ENCODE measurements around the gene CACNA1B. TPM values are rescaled to one million over a fixed set of nuclear protein-coding genes. Genes with fewer than 3 reads are reported as not detected.

CACNA1B gene
- polyA plus RNA-seq, 1 experiment, result 0.01 TPM

DNA sequence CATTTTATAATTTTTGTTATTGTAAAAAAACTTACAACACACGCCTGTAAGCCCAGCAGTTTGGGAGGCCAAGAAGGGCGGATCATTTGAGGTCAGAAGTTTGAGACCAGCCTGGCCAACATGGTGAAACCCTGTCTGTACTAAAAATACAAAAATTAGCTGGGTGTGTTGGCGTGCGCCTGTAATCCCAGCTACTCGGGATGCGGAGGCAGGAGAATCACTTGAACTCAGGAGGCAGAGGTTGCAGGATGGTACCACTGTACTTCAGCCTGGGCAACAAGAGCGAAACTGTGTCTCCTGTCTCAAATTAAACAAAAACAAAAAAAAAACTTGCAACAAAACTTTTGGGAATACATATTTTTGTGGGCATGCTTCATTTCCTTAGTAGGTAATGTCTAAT is 164.6 kb downstream of the CACNA1B start:
- Histone ChIP-seq H3K27me3 (ENCODE audit: control insufficient read depth, insufficient read depth, low read length) (no peaks in the 10 kb centered on the region), H3K27ac (ENCODE audit: low read depth, low read length) (no peak overlapping the region), H3K9me3 (ENCODE audit: control insufficient read depth, insufficient read depth, low read length) (peaks cover 61% of the 10 kb centered on the region), H3K4me3 (ENCODE audit: low read depth, low read length) (no peak overlapping the region)
- ChIA-PET CTCF (no interaction called here), POLR2A (no interaction called here)
- DNase-seq (ENCODE audit: low read depth, low spot score), result no peak
- no peak for TF ChIP-seq CTCF (IDR thresholded peaks at IDR 0.05; ENCODE audit: low read depth, low read length)

GRCh38 chr9:138042640-138043039 is 165.1 kb downstream of the CACNA1B start:
- no peak overlapping the region for H3K27ac ChIP-seq (ENCODE audit: low read depth, low read length)

GRCh38 chr9:138043061-138043410 is 165.5 kb downstream of the CACNA1B start:
- Histone ChIP-seq H3K4me3 (ENCODE audit: low read depth, low read length) (no peak overlapping the region), H3K27me3 (ENCODE audit: control insufficient read depth, insufficient read depth, low read length) (no peaks in the 10 kb centered on the region), H3K27ac (ENCODE audit: low read depth, low read length) (no peak overlapping the region), H3K9me3 (ENCODE audit: control insufficient read depth, insufficient read depth, low read length) (peaks cover 68% of the 10 kb centered on the region)
- ChIA-PET POLR2A (no interaction called here), CTCF (no interaction called here)
- DNase-seq (ENCODE audit: low read depth, low spot score), result no peak
- no peak for TF ChIP-seq CTCF (IDR thresholded peaks at IDR 0.05; ENCODE audit: low read depth, low read length)

More at GRCh38 chr9:138042640-138043039, 165.1 kb downstream of the CACNA1B start:
- ChIA-PET CTCF (no interaction called here), POLR2A (no interaction called here)
- no peak for TF ChIP-seq CTCF (IDR thresholded peaks at IDR 0.05; ENCODE audit: low read depth, low read length)
- Histone ChIP-seq H3K9me3 (ENCODE audit: control insufficient read depth, insufficient read depth, low read length) (peaks cover 64% of the 10 kb centered on the region), H3K27me3 (ENCODE audit: control insufficient read depth, insufficient read depth, low read length) (no peaks in the 10 kb centered on the region), H3K4me3 (ENCODE audit: low read depth, low read length) (no peak overlapping the region)
- no peak for DNase-seq (ENCODE audit: low read depth, low spot score)

- no peak for TF ChIP-seq CTCF (IDR thresholded peaks at IDR 0.05; ENCODE audit: low read depth, low read length)
- CTCF ChIA-PET, result no interaction called here
- Histone ChIP-seq H3K4me3 (ENCODE audit: low read depth, low read length) (no peak overlapping the region), H3K27ac (ENCODE audit: low read depth, low read length) (no peak overlapping the region), H3K27me3 (ENCODE audit: control insufficient read depth, insufficient read depth, low read length) (no peaks in the 10 kb centered on the region), H3K9me3 (ENCODE audit: control insufficient read depth, insufficient read depth, low read length) (peaks cover 67% of the 10 kb centered on the region)
- DNase-seq (ENCODE audit: low read depth, low spot score), result no peak
- POLR2A ChIA-PET, result no interaction called here
These were observed 166.1 kb downstream of the CACNA1B start for GRCh38 chr9:138043411-138044345.

- H3K9me3 ChIP-seq (ENCODE audit: control insufficient read depth, insufficient read depth, low read length), result peaks cover 76% of the 10 kb centered on the region
- no peaks in the 10 kb centered on the region for H3K27me3 ChIP-seq (ENCODE audit: control insufficient read depth, insufficient read depth, low read length)
- TF ChIP-seq CTCF (IDR thresholded peaks at IDR 0.05; ENCODE audit: low read depth, low read length), result no peak
- no peak for DNase-seq (ENCODE audit: low read depth, low spot score)
- no peak overlapping the region for H3K4me3 ChIP-seq (ENCODE audit: low read depth, low read length)
- CTCF ChIA-PET, result no interaction called here
- H3K27ac ChIP-seq (ENCODE audit: low read depth, low read length), result no peak overlapping the region
- POLR2A ChIA-PET, result no interaction called here
These were observed 167.2 kb downstream of the CACNA1B start for GRCh38 chr9:138044485-138045383.

All from AG04450 (cell line).